GM12865 (cell line): ENCODE results near the gene GNAS.
A peak's percentile ranks its signal among the peaks of the same experiment; 100 is the strongest.

Experiments
- DNase-seq: peaks from one replicate; pipeline ENCODE4 v3.0.0; 2010; ENCODE audit warnings: low read depth
- H3K4me3 ChIP-seq: 2 replicates; pipeline ENCODE4 v1.5.1; 2011; ENCODE audit warnings: mild to moderate bottlenecking, low read depth, low read length, control low read depth
- TF ChIP-seq, protein P1 (sequence below): IDR thresholded peaks from 2 replicates; pipeline ENCODE4 v1.5.1; 2011; ENCODE audit warnings: low read length, control low read depth, low read depth, inconsistent platforms; ENCODE audit not compliant: insufficient read depth; ENCODE audit errors: missing control alignments

GNAS gene

DNA sequence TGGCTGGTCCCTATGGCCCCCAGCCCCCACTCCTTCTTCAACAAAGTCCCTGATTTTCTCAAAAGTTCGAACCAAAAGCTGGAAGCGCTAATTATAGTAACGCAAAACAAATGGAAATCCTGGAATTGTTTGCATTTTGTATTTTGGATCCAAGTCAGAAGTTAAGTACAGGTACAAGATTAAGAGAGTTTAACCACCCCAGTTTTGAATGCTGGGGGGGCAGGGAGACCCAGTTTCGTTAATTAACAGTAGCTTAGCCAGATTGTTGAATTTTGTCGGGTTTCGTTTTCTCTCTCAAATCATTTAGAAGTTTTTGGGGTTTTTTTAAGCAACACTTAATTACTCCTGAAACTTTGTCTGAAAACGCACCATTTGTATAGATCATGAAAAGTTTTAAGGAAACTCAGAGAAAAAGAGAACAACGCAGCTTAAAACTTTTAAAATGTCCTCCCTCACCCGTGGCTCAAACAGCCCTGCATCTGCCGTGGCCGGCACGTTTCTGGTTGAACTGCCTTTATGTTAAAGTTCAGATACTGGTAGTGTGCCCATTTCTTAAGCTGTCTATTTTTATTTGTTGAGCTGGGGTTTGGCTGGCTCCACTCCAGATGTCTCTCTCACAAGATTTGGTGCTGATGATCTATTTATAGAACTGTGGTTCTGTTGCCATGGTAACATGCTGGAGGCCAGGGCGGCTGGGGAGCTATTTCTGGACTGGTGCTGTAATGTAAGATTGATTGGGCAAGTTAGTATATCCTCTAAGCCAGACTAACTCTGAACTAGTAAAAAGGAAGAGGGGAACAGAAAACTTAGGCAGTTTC is 55.0 kb downstream of the GNAS start:
- TF ChIP-seq, protein P1, sequence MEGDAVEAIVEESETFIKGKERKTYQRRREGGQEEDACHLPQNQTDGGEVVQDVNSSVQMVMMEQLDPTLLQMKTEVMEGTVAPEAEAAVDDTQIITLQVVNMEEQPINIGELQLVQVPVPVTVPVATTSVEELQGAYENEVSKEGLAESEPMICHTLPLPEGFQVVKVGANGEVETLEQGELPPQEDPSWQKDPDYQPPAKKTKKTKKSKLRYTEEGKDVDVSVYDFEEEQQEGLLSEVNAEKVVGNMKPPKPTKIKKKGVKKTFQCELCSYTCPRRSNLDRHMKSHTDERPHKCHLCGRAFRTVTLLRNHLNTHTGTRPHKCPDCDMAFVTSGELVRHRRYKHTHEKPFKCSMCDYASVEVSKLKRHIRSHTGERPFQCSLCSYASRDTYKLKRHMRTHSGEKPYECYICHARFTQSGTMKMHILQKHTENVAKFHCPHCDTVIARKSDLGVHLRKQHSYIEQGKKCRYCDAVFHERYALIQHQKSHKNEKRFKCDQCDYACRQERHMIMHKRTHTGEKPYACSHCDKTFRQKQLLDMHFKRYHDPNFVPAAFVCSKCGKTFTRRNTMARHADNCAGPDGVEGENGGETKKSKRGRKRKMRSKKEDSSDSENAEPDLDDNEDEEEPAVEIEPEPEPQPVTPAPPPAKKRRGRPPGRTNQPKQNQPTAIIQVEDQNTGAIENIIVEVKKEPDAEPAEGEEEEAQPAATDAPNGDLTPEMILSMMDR, result no peak
- peak; percentile 99 for DNase-seq

DNA sequence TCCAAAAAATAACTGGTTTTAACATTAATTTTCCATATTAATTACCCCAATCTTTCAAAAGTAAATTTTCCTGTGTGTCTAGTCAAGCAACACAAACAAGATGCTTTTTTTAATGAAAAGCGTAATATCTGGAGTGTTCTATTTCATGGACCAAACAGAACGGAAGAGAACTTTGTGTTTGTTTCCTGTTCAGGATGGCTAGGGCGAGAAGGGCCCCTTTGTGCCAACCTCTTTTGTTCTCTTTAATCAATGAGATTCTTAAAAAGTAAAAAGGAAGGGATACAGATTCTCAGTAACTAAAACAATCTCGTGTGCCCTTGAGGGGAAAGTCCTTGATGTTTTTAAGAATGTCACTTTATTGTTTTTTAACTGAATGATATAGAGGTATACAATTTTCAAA is 55.7 kb downstream of the GNAS start:
- peak; percentile 50 for DNase-seq
- TF ChIP-seq, protein P1, result no peak
- H3K4me3 ChIP-seq, result peak overlapping the region; percentile 50

More for the DNA sequence above, 55.0 kb downstream of the GNAS start:
- peak overlapping the region; percentile 63 for H3K4me3 ChIP-seq

GRCh38 chr20:58908941-58909340 is 56.4 kb downstream of the GNAS start:
- TF ChIP-seq, protein P1, result no peak
- DNase-seq, result no peak
- no peak overlapping the region for H3K4me3 ChIP-seq

DNA sequence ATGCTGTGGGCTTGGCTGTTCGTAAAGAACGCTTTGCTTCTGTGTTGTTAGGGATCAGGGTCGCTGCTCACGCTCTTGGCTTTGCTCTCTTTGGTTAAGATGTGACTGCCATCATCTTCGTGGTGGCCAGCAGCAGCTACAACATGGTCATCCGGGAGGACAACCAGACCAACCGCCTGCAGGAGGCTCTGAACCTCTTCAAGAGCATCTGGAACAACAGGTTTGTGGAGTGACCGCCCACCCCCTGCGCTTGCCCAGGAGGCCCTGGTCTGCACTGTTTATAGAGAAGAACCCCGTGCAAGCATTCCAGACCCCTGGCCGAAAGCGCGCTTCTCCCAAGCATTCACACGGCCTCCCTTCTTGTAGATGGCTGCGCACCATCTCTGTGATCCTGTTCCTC is 57.1 kb downstream of the GNAS start:
- TF ChIP-seq, protein P1, result no peak
- no peak for DNase-seq

DNA sequence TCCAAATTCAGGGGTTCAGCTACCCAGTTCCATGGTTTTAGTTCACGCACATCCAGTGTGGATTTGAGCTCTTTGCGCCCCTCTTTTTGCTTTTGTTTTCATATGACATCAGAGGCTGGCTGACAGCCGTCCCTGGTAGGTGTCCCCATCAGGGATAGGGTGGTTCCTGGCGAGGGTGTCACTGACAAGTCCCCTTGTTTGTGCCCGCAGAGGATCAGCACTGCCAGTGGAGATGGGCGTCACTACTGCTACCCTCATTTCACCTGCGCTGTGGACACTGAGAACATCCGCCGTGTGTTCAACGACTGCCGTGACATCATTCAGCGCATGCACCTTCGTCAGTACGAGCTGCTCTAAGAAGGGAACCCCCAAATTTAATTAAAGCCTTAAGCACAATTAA is 58.0 kb downstream of the GNAS start:
- no peak overlapping the region for H3K4me3 ChIP-seq
- no peak for DNase-seq
- TF ChIP-seq, protein P1, result no peak

More for the DNA sequence above, 57.1 kb downstream of the GNAS start:
- H3K4me3 ChIP-seq, result no peak overlapping the region

DNA sequence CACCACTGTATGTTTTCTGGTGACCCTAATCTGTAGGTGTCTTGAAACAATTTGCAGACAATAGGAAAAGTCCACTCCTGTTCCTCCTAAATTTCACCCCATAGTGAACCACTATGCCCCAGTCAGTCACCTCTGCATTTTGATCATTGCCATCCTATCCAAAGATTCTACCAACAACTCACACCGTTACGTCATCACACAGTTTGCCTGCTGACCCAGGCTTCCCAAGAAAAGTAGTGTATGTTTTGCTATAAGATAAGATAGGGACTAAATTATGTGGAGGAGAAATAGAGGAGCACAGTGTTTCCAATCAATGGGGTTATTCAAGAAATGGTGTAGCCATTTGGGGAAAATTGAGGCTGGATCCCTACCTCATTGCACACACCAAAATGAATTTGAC is 58.8 kb downstream of the GNAS start:
- H3K4me3 ChIP-seq, result no peak overlapping the region
- DNase-seq, result no peak
- TF ChIP-seq, protein P1, result no peak

GRCh38 chr20:58911970-58912369 is 59.5 kb downstream of the GNAS start:
- TF ChIP-seq, protein P1, result no peak
- no peak for DNase-seq
- no peak overlapping the region for H3K4me3 ChIP-seq
